ENCODE data around the gene KCTD7. TPM values are rescaled to one million over a fixed set of nuclear protein-coding genes. Genes with fewer than 3 reads are reported as not detected.
A peak's percentile ranks its signal among the peaks of the same experiment; 100 is the strongest.

The KCTD7 gene
- total and polyA plus RNA-seq, 2 of the 13 experiments (the other 11 are each of a cell fraction or from before 2014, with no cell fraction given): 7.3 to 13.5 TPM

- no peak for TF ChIP-seq AFF4 (CRISPR knock-in tag; IDR thresholded peaks at IDR 0.05)
- TF ChIP-seq ZBTB25 (CRISPR knock-in tag; IDR thresholded peaks at IDR 0.05): no peak
- no peak for TF ChIP-seq MXD1 (CRISPR knock-in tag; IDR thresholded peaks at IDR 0.05)
- TF ChIP-seq U2AF1 (optimal IDR thresholded peaks at IDR 0.05; ENCODE audit: low read depth, low read length): no peak
- no peak; the same call in 1 of the 2 replicates for TF ChIP-seq E2F5 (CRISPR knock-in tag; conservative IDR thresholded peaks at IDR 0.05)
- TF ChIP-seq ATF2 (CRISPR knock-in tag; IDR thresholded peaks at IDR 0.05): peak; percentile 37; the same call in 1 of the 2 replicates
- TF ChIP-seq RXRA (CRISPR knock-in tag; IDR thresholded peaks at IDR 0.05): 0 out of 2 replicates have a peak, but pooled peaks have one; percentile 7
- TF ChIP-seq ZNF224 (CRISPR knock-in tag; IDR thresholded peaks at IDR 0.05): peak; percentile 41; the same call in 1 of the 2 replicates
- 0 out of 2 replicates have a peak, but pooled peaks have one; percentile 25 for TF ChIP-seq ISL2 (CRISPR knock-in tag; IDR thresholded peaks at IDR 0.05)
- no peak for TF ChIP-seq ISX (CRISPR knock-in tag; conservative IDR thresholded peaks at IDR 0.05)
- no peak for TF ChIP-seq GFI1 (CRISPR knock-in tag; IDR thresholded peaks at IDR 0.05; ENCODE audit: borderline replicate concordance)
- TF ChIP-seq ZKSCAN5 (CRISPR knock-in tag; IDR thresholded peaks at IDR 0.05): no peak
- TF ChIP-seq ZNF687 (CRISPR knock-in tag; IDR thresholded peaks at IDR 0.05): peak; percentile 94
- TF ChIP-seq NR1H2 (CRISPR knock-in tag; IDR thresholded peaks at IDR 0.05; ENCODE audit: borderline replicate concordance, low read depth): no peak
- TF ChIP-seq TP53 (CRISPR knock-in tag; conservative IDR thresholded peaks at IDR 0.05): peak; percentile 73; the same call in 1 of the 2 replicates
Observed at GRCh38 chr7:66681491-66682349, 53.0 kb downstream of the KCTD7 start (continued).

Data from HepG2 (cell line).